MM.1S (cell line): ENCODE data around the gene ABCB8.

ENCODE experiments used
- DNase-seq: peaks from one replicate; pipeline ENCODE4 v3.0.0-alpha.2; 2015
- H2AFZ ChIP-seq: fragments of 300-600 bp; sonication (generic); 2 replicates; pipeline ENCODE4 v1.6.0; 2016; ENCODE audit warnings: antibody characterized with exemption, low read length
- H3F3A ChIP-seq: fragments of 300-600 bp; sonication (generic); 2 replicates; pipeline ENCODE4 v1.6.1; 2016; ENCODE audit warnings: mild to moderate bottlenecking, antibody characterized with exemption, low read length, moderate library complexity, mixed read lengths; ENCODE audit not compliant: insufficient read depth
- H3K27ac ChIP-seq: fragments of 300-600 bp; sonication (generic); 2 replicates; pipeline ENCODE4 v1.5.1; 2016; ENCODE audit warnings: mild to moderate bottlenecking, low read length
- H3K27me3 ChIP-seq: fragments of 300-600 bp; sonication (generic); replicated peaks from 2 replicates; pipeline ENCODE4 v1.6.0; 2016; ENCODE audit warnings: low read length; ENCODE audit not compliant: insufficient read depth
- H3K36me3 ChIP-seq: fragments of 300-600 bp; sonication (generic); replicated peaks from 2 replicates; pipeline ENCODE4 v1.6.1; 2016; ENCODE audit warnings: mild to moderate bottlenecking, low read length, mixed read lengths; ENCODE audit not compliant: insufficient read depth
- H3K4me1 ChIP-seq: fragments of 300-600 bp; sonication (generic); 2 replicates; pipeline ENCODE4 v1.6.1; 2016; ENCODE audit warnings: low read length, mixed read lengths
- H3K4me2 ChIP-seq: fragments of 300-600 bp; sonication (generic); 2 replicates; pipeline ENCODE4 v1.6.0; 2016; ENCODE audit warnings: low read depth, low read length
- H3K4me3 ChIP-seq: fragments of 300-600 bp; sonication (generic); 2 replicates; pipeline ENCODE4 v1.5.1; 2016; ENCODE audit warnings: low read length, mixed read lengths
- H3K79me2 ChIP-seq: fragments of 300-600 bp; sonication (generic); 2 replicates; pipeline ENCODE4 v1.6.1; 2016; ENCODE audit warnings: mixed run types, low read length, mixed read lengths
- H3K9ac ChIP-seq: fragments of 300-600 bp; sonication (generic); 2 replicates; pipeline ENCODE4 v1.6.1; 2016; ENCODE audit warnings: low read length, mixed read lengths
- H3K9me2 ChIP-seq: fragments of 300-600 bp; sonication (generic); replicated peaks from 2 replicates; pipeline ENCODE4 v1.6.1; 2016; ENCODE audit warnings: mild to moderate bottlenecking, low read length, mixed read lengths; ENCODE audit not compliant: insufficient read depth
- H3K9me3 ChIP-seq: fragments of 300-600 bp; sonication (generic); replicated peaks from 2 replicates; pipeline ENCODE4 v1.6.1; 2016; ENCODE audit warnings: mild to moderate bottlenecking, low read length, mixed read lengths; ENCODE audit not compliant: insufficient read depth
- H4K20me1 ChIP-seq: fragments of 300-600 bp; sonication (generic); 2 replicates; pipeline ENCODE4 v1.6.1; 2016; ENCODE audit warnings: mild to moderate bottlenecking, low read length, moderate library complexity, mixed read lengths; ENCODE audit not compliant: insufficient read depth
- EZH2 ChIP-seq: fragments of 300-600 bp; sonication (generic); optimal IDR thresholded peaks from 2 replicates; pipeline ENCODE3; 2017; ENCODE audit warnings: low read depth, mild to moderate bottlenecking, antibody characterized with exemption, low read length, mixed read lengths
- EZH2phosphoT487 ChIP-seq: fragments of 300-600 bp; sonication (generic); IDR thresholded peaks from 2 replicates; pipeline ENCODE4 v1.6.1; 2018; ENCODE audit warnings: antibody characterized with exemption, low read length
- TF ChIP-seq, protein P1 (sequence below): fragments of 300-600 bp; sonication (generic); IDR thresholded peaks from 2 replicates; pipeline ENCODE4 v1.5.1; 2016; ENCODE audit warnings: antibody characterized with exemption, low read length, mixed read lengths

ABCB8 gene

DNA sequence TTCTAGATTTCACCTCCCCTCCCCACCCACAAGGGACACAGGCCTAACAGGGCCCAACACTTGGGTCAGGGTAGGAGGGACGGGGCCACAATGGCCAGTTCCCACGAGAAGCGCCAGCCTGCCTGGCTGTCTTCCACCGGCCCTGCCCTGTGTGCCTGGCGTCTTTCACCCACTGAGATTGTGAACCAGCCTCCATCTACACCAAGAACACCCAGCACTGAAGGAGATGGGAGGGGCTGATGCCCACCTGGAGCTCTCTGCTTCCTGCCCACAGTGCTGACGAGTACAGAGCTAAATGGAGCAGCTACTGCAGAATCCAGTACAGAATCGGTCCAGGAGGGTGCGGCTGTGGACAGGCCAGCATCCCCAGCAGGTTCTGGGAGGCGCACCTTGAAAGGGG lies 17.7 kb downstream of the ABCB8 start:
- no peak overlapping the region for H3K4me3 ChIP-seq

DNA sequence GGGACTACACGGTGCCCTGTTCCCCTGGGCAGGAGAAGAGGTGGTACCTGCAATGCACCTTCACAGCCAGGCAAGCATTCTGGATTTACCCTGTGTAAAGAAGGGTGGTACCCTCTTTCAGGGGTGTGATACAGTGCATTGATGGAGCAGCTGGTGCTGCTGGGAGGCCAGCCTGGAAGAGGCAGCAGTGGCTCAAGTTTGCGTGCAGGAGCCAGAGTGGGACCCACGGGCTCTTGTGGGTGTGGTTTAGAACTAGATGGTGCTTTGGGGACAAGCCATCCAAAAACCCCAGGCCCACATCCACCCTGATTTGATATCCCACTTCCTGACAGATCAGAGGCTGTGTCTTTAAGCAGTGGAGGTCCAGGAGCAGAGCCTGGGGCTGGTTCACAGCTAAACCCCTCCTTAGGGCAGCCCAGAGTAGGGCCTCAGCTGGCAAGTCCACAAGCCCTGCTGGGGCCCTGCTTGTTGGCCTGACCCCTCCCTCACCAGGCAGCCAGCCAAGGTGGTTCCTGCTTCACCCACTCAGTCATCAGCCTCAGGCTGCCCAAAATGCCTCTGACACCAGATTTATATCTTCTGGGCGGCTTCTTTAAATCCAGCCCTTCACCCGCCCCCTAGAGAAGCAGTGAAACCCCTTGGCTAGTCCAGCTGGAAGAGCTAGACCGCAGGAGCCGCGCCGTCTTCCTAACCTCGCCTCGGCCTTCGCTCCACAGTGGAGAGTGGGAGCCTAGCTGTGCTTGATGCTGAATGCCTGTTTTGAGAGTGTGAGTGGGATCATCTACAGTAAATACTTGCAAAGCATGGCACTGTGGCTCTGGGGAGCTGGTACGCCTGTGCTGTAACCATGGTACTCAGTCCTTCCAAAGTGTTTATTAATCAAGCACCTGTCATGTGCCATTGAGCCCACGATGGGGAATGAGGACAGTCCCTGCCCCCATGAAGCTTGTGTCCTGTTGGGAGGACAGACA lies 18.6 kb downstream of the ABCB8 start:
- no peaks in the 10 kb centered on the region for H3K9me3 ChIP-seq
- no peak overlapping the region for H3K4me3 ChIP-seq
- no peaks in the 10 kb centered on the region for H4K20me1 ChIP-seq
- no peaks in the 10 kb centered on the region for H3K9me2 ChIP-seq
- no peaks in the 10 kb centered on the region for H3K4me1 ChIP-seq
- H3F3A ChIP-seq = no peaks in the 10 kb centered on the region
- no peak overlapping the region for H2AFZ ChIP-seq
- no peak overlapping the region for H3K27ac ChIP-seq
- H3K36me3 ChIP-seq = no peaks in the 10 kb centered on the region
- H3K27me3 ChIP-seq = peaks cover 18% of the 10 kb centered on the region
- TF ChIP-seq, protein P1, sequence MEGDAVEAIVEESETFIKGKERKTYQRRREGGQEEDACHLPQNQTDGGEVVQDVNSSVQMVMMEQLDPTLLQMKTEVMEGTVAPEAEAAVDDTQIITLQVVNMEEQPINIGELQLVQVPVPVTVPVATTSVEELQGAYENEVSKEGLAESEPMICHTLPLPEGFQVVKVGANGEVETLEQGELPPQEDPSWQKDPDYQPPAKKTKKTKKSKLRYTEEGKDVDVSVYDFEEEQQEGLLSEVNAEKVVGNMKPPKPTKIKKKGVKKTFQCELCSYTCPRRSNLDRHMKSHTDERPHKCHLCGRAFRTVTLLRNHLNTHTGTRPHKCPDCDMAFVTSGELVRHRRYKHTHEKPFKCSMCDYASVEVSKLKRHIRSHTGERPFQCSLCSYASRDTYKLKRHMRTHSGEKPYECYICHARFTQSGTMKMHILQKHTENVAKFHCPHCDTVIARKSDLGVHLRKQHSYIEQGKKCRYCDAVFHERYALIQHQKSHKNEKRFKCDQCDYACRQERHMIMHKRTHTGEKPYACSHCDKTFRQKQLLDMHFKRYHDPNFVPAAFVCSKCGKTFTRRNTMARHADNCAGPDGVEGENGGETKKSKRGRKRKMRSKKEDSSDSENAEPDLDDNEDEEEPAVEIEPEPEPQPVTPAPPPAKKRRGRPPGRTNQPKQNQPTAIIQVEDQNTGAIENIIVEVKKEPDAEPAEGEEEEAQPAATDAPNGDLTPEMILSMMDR = no peak
- no peak for TF ChIP-seq EZH2
- TF ChIP-seq EZH2phosphoT487 = no peak
- H3K9ac ChIP-seq = no peak overlapping the region
- no peak for DNase-seq
- no peaks in the 10 kb centered on the region for H3K79me2 ChIP-seq
- H3K4me2 ChIP-seq = no peak overlapping the region

More for the DNA sequence above, 17.7 kb downstream of the ABCB8 start:
- Histone ChIP-seq H3K27ac (no peak overlapping the region), H4K20me1 (no peaks in the 10 kb centered on the region), H3K4me1 (no peaks in the 10 kb centered on the region), H3K9ac (no peak overlapping the region), H3K79me2 (no peaks in the 10 kb centered on the region), H3K9me3 (no peaks in the 10 kb centered on the region), H3F3A (no peaks in the 10 kb centered on the region), H3K9me2 (no peaks in the 10 kb centered on the region), H3K4me2 (no peak overlapping the region), H2AFZ (no peak overlapping the region), H3K27me3 (peaks cover 15% of the 10 kb centered on the region), H3K36me3 (no peaks in the 10 kb centered on the region)
- DNase-seq = no peak
- TF ChIP-seq, protein P1 = no peak
- TF ChIP-seq EZH2phosphoT487 (no peak), EZH2 (no peak)

- peaks cover 18% of the 10 kb centered on the region for H3K27me3 ChIP-seq
- no peak within 1 kb of the TSS for H3K4me2 ChIP-seq
- no peaks in the 10 kb centered on the region for H3K9me2 ChIP-seq
- H3K27ac ChIP-seq = no peak within 1 kb of the TSS
- H3K4me1 ChIP-seq = no peaks in the 10 kb centered on the region
- H3K36me3 ChIP-seq = no peaks in the 10 kb centered on the region
- TF ChIP-seq, protein P1 = no peak
- no peak for TF ChIP-seq EZH2phosphoT487
- no peak for TF ChIP-seq EZH2
- no peak for DNase-seq
- no peaks in the 10 kb centered on the region for H3F3A ChIP-seq
- H3K4me3 ChIP-seq = no peak within 1 kb of the TSS
- no peaks in the 10 kb centered on the region for H3K9me3 ChIP-seq
- H2AFZ ChIP-seq = no peak within 1 kb of the TSS
- no peak within 1 kb of the TSS for H3K9ac ChIP-seq
- no peaks in the 10 kb centered on the region for H4K20me1 ChIP-seq
- H3K79me2 ChIP-seq = no peaks in the 10 kb centered on the region
Observed at GRCh38 chr7:151047976-151048815, 19.9 kb downstream of the ABCB8 start, which contains the start of gene ASIC3. Gene ASIC3, plus strand, starts transcription at chr7:151048531. Its CDS starts 355 bp downstream, at chr7:151048886.
